BLaER1 treated with 17β-estradiol and CSF1 and Interleukin-3, amounts not matched to agents 10 nM and 100 nM (cell line): ENCODE measurements around the gene RNF220.

Experiments
- H3K27ac ChIP-seq, 11 experiments: shearing (Covaris generic); formaldehyde crosslinking; 2 replicates each; pipeline ENCODE4 v1.8.1; 2022
- H3K27me3 ChIP-seq, 11 experiments: shearing (Covaris generic); formaldehyde crosslinking; 2 replicates each; pipeline ENCODE4 v1.8.1; 2022
- H3K36me3 ChIP-seq, 11 experiments: shearing (Covaris generic); formaldehyde crosslinking; 2 replicates each; pipeline ENCODE4 v1.8.1; 2022
- H3K4me1 ChIP-seq, 10 experiments: shearing (Covaris generic); formaldehyde crosslinking; 2 replicates each; pipeline ENCODE4 v1.8.1; 2022
- H3K4me2 ChIP-seq, 11 experiments: shearing (Covaris generic); formaldehyde crosslinking; 2 replicates each; pipeline ENCODE4 v1.8.1; 2022
- H3K4me3 ChIP-seq, 10 experiments: shearing (Covaris generic); formaldehyde crosslinking; 2 replicates each; pipeline ENCODE4 v1.8.1; 2022
- H3K9ac ChIP-seq, 11 experiments: shearing (Covaris generic); formaldehyde crosslinking; 2 replicates each; pipeline ENCODE4 v1.8.1; 2022
- H3K9me3 ChIP-seq, 11 experiments: shearing (Covaris generic); formaldehyde crosslinking; replicated peaks in 1 of 11; 2 replicates each; pipeline ENCODE4 v1.8.1; 2022
- H4K20me1 ChIP-seq, 11 experiments: shearing (Covaris generic); formaldehyde crosslinking; 2 replicates each; pipeline ENCODE4 v1.8.1; 2022
- Cebpa-rat ChIP-seq, 11 experiments: shearing (Covaris generic); IDR thresholded peaks; 2 replicates each; pipeline ENCODE4 v1.8.1; 2022

The RNF220 gene

GRCh38 chr1:44619261-44619900 lies 214.3 kb downstream of the RNF220 start:
- Histone ChIP-seq H3K4me1 (peaks cover 0 to 24% (median 8%) of the 10 kb centered on the region in 10 experiments; a peak in 17 of 20 replicates), H3K36me3 (no peaks in the 10 kb centered on the region), H3K9ac (no peak overlapping the region), H3K4me3 (no peak overlapping the region), H3K27ac (no peak overlapping the region; a peak in 1 of 22 replicates), H3K27me3 (no peaks in the 10 kb centered on the region), H4K20me1 (no peaks in the 10 kb centered on the region), H3K9me3 (no peaks in the 10 kb centered on the region), H3K4me2 (peak overlapping the region in 3 of 11 experiments; percentile 15 to 31 (median 21); a peak in 6 of 22 replicates)
- no peak for TF ChIP-seq Cebpa-rat (IDR thresholded peaks at IDR 0.05)

GRCh38 chr1:44620072-44620471 lies 215.0 kb downstream of the RNF220 start:
- no peak overlapping the region for H3K4me3 ChIP-seq
- no peak for TF ChIP-seq Cebpa-rat (IDR thresholded peaks at IDR 0.05)
- no peaks in the 10 kb centered on the region for H3K27me3 ChIP-seq
- H3K36me3 ChIP-seq = no peaks in the 10 kb centered on the region
- H4K20me1 ChIP-seq = no peaks in the 10 kb centered on the region
- H3K4me2 ChIP-seq = no peak overlapping the region
- H3K4me1 ChIP-seq = peaks cover 0 to 19% (median 4%) of the 10 kb centered on the region in 10 experiments; a peak in 10 of 20 replicates
- H3K9ac ChIP-seq = no peak overlapping the region
- H3K27ac ChIP-seq = no peak overlapping the region
- no peaks in the 10 kb centered on the region for H3K9me3 ChIP-seq

- no peak overlapping the region for H3K4me3 ChIP-seq
- no peak for TF ChIP-seq Cebpa-rat (IDR thresholded peaks at IDR 0.05)
- H3K36me3 ChIP-seq = no peaks in the 10 kb centered on the region
- peak overlapping the region in 4 of 11 experiments; percentile 15 to 31 (median 18); a peak in 2 of 22 replicates for H3K4me2 ChIP-seq
- H3K4me1 ChIP-seq = peaks cover 0 to 19% (median 4%) of the 10 kb centered on the region in 10 experiments; a peak in 10 of 20 replicates
- peak overlapping the region in 2 of 11 experiments; percentile 15 to 45; a peak in 2 of 22 replicates for H3K27ac ChIP-seq
- H3K9ac ChIP-seq = 0 out of 22 replicates have a peak overlapping the region, but pooled peaks of 1 of the 11 experiments have one; percentile 10
- H4K20me1 ChIP-seq = no peaks in the 10 kb centered on the region
- no peaks in the 10 kb centered on the region for H3K9me3 ChIP-seq
- H3K27me3 ChIP-seq = no peaks in the 10 kb centered on the region
These were observed 216.8 kb downstream of the RNF220 start for GRCh38 chr1:44621841-44622286.

- Histone ChIP-seq H4K20me1 (no peaks in the 10 kb centered on the region), H3K27ac (no peak overlapping the region), H3K36me3 (no peaks in the 10 kb centered on the region), H3K27me3 (no peaks in the 10 kb centered on the region), H3K4me2 (no peak overlapping the region), H3K9me3 (no peaks in the 10 kb centered on the region), H3K4me3 (no peak overlapping the region), H3K9ac (no peak overlapping the region), H3K4me1 (peaks cover 0 to 14% (median 4%) of the 10 kb centered on the region in 10 experiments; a peak in 10 of 20 replicates)
- TF ChIP-seq Cebpa-rat (IDR thresholded peaks at IDR 0.05) = no peak
These were observed 219.3 kb downstream of the RNF220 start for GRCh38 chr1:44624268-44624901.

GRCh38 chr1:44625348-44625747 lies 220.3 kb downstream of the RNF220 start:
- Histone ChIP-seq H3K4me3 (no peak overlapping the region), H3K27me3 (no peaks in the 10 kb centered on the region), H3K36me3 (no peaks in the 10 kb centered on the region), H4K20me1 (no peaks in the 10 kb centered on the region), H3K4me1 (peaks cover 0 to 8% (median 2%) of the 10 kb centered on the region in 10 experiments; a peak in 9 of 20 replicates), H3K4me2 (no peak overlapping the region), H3K27ac (no peak overlapping the region), H3K9me3 (no peaks in the 10 kb centered on the region), H3K9ac (no peak overlapping the region)
- TF ChIP-seq Cebpa-rat (IDR thresholded peaks at IDR 0.05) = no peak

GRCh38 chr1:44628962-44629756 lies 224.1 kb downstream of the RNF220 start:
- Histone ChIP-seq H3K27ac (no peak overlapping the region), H3K4me3 (no peak overlapping the region), H3K4me1 (peaks cover 17 to 27% (median 24%) of the 10 kb centered on the region in 10 experiments)

GRCh38 chr1:44630116-44630515 lies 225.1 kb downstream of the RNF220 start:
- H3K36me3 ChIP-seq = peaks cover 22 to 25% (median 24%) of the 10 kb centered on the region in 11 experiments
- H3K4me1 ChIP-seq = peaks cover 27 to 36% (median 33%) of the 10 kb centered on the region in 10 experiments
- no peaks in the 10 kb centered on the region for H3K9me3 ChIP-seq
- H4K20me1 ChIP-seq = peaks cover 15 to 28% (median 24%) of the 10 kb centered on the region in 11 experiments; a peak in 18 of 22 replicates
- no peaks in the 10 kb centered on the region for H3K27me3 ChIP-seq
- H3K27ac ChIP-seq = no peak overlapping the region
- H3K4me2 ChIP-seq = no peak overlapping the region
- no peak overlapping the region for H3K9ac ChIP-seq
- TF ChIP-seq Cebpa-rat (IDR thresholded peaks at IDR 0.05) = no peak
- no peak overlapping the region for H3K4me3 ChIP-seq

More at GRCh38 chr1:44628962-44629756, 224.1 kb downstream of the RNF220 start:
- peaks cover 6 to 18% (median 15%) of the 10 kb centered on the region in 11 experiments; a peak in 12 of 22 replicates for H4K20me1 ChIP-seq
- no peak overlapping the region for H3K9ac ChIP-seq
- no peaks in the 10 kb centered on the region for H3K9me3 ChIP-seq
- no peak for TF ChIP-seq Cebpa-rat (IDR thresholded peaks at IDR 0.05)
- H3K4me2 ChIP-seq = no peak overlapping the region
- H3K36me3 ChIP-seq = peaks cover 12 to 16% (median 14%) of the 10 kb centered on the region in 11 experiments
- H3K27me3 ChIP-seq = no peaks in the 10 kb centered on the region

GRCh38 chr1:44631333-44631646 lies 226.2 kb downstream of the RNF220 start:
- Histone ChIP-seq H3K36me3 (peaks cover 34 to 37% (median 36%) of the 10 kb centered on the region in 11 experiments), H3K9ac (peak overlapping the region; percentile 83 to 96 (median 95)), H3K4me3 (peak overlapping the region; percentile 67 to 83 (median 77)), H3K9me3 (no peaks in the 10 kb centered on the region), H3K4me1 (peaks cover 34 to 48% (median 44%) of the 10 kb centered on the region in 10 experiments), H4K20me1 (peaks cover 27 to 40% (median 36%) of the 10 kb centered on the region in 11 experiments; a peak in 18 of 22 replicates), H3K27ac (peak overlapping the region; percentile 92 to 98 (median 97)), H3K4me2 (peak overlapping the region; percentile 75 to 96 (median 87)), H3K27me3 (no peaks in the 10 kb centered on the region)
- no peak for TF ChIP-seq Cebpa-rat (IDR thresholded peaks at IDR 0.05)
